GM18951 (cell line): Measurements from ENCODE around the gene IER3.
"Not testable (repeated sequence)": the region's sequence is repeated elsewhere in the genome, so short reads cannot be mapped to it uniquely, and the experiment has no call there.

Experiments
- POLR2A ChIP-seq: IDR thresholded peaks from 4 replicates; pipeline ENCODE4 v1.6.1; 2011; ENCODE audit warnings: mild to moderate bottlenecking; ENCODE audit not compliant: insufficient read length, insufficient read depth; ENCODE audit errors: extremely low read depth
- in situ Hi-C: fragments of 300-500 bp; cut with MboI; formaldehyde crosslinking; loops from one replicate; pipeline ENCODE4 v1.12.0; 2022; ENCODE audit warnings: low sequenced_read_pairs, mixed read lengths, inconsistent platforms; ENCODE audit not compliant: unreplicated experiment

Gene IER3

DNA sequence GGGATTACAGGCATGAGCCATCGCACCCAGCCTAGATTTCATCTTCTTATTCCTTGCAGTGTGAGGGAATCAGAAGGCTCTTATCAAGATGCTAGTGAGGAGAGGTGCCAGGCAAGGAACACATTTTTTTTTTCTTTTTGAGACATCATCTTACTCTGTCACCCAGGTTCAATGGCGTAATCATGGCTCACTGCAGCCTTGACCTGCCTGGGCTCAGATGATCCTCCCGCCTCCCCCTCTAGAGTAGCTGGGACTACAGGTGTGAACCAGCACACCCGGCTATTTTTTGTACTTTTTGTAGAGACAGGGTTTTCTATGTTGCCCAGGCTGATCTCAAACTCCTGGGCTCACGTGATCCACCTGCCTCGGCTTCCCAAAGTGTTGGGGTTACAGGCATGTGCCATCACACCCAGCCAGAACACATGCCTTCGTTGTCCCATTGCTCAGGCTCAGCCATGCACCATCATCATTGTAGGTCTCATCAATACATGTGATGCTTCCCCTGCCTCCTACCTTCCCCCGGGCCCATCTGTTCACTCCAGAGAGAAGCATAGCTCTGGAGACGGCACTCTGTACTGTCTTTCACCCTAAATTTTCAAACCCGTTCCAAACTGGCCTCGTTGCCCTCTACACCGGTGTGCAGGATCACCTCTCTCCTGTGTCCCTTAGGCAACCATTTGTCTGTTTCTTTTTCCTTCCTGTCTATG, 12.0 kb downstream of the IER3 start:
- TF ChIP-seq POLR2A, result no peak
- in situ Hi-C loops, result no loop called here

DNA sequence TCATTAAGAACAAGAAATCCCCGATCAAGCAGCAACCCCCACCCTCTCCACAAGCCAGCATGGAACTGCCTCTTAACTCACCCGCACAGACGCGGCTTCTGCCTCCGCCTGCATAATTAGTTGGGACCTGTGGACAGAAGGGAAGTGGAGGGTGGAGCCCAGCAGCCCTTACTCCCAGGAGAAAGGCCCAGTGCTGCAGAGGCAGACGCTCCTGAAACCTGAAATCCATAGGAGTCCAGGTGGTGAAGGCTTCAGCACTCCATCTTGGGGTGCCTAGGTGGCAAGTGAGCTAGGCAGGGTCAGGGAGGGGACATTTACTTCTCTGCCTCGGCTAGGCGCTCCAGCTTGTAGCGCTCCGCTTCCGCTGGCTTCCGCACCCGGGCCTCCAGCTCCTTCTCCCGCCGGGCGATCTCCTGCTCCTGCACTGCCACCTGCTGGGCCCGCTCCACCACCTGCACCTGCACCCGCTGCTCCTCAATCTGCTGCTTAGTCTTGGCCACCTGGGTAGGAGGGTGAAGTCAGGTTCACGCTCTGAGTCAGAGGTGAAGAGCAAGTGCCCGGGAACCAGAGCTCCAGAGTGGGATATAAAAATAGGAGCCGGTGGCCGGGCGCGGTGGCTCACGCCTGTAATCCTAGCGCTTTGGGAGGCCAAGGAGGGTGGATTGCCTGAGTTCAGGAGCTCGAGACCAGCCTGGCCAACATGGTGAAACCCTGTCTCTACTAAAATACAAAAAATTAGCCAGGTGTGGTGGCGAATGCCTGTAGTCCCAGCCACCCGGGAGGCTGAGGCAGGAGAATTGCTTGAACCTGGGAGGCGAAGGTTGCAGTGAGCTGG, 13.5 kb downstream of the IER3 start:
- peak; percentile 21 for TF ChIP-seq POLR2A
- in situ Hi-C loops, result no loop called here

DNA sequence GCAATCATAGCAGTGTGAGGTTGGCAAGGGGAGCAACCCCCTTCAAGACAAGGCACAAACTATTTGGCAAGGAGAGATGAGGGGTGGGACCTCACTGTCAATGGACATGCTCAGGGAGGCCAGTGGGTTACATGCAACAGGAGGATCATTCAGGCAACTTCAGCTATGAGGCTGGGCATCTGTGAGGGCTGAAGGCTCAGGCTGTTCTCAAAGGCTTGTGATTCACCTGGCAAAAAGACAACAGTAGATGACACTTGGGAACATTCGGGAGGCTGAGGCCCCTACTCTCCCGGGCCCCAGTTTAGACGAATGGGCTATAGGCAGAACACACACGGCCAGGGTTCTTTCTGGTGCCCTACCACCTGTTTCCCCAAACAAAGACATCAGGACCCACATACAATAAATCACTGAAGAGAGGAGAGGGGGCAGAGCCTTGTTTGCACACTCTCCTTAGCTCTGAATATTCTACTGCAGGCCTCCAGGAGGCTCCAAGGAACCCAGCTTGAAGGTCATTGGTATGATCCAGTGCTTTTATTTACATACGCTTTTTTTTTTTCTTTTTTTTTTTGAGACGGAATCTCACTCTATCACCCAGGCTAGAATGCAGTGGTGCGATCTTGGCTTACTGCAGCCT, 16.3 kb downstream of the IER3 start:
- in situ Hi-C loops, result loop anchor here (5.0 kb wide), 1 partner anchor 56 kb away; the partner anchor contains the start of gene DHX16
- TF ChIP-seq POLR2A, result no peak

DNA sequence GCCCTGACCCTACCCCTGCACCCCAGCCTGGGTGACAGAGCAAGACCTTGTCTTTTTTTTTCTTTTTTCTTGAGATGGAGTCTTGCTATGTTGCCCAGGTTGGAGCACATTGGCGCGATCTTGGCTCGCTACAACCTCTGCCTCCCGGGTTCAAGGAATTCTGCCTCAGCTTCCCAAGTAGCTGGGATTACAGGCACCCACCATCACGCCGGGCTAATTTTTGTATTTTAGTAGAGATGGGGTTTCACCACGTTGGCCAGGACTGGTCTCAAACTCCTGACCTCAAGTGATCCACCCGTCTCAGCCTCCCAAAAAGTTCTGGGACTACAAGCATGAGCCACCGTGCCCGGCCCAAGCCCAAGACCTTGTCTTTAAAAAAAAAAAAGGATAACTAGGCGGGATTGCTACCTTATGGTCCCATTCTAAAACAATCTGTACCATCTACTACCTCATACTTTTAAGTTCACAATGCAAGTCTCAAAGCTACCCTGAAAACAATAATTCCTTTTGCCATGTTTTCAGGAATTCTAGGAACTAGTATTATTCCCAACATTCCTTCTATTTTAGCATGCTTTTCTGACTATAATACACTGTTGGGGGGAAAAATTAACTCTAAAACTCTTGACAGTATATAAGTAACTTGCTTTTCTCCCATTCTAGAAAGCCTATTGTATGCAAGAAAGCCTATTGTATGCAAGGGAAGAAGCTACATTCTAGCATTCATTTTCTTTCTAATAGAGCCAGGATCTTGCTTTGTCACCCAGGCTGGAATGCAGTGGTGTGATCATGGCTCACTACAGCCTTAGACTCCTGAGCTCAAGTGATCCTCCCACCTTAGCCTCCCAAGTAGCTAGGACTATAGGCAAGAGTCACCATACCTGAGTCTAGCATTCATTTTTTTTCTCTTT, 17.6 kb downstream of the IER3 start:
- in situ Hi-C loops, result loop anchor here (5.0 kb wide), 1 partner anchor 54 kb away; the partner anchor contains the start of gene DHX16
- TF ChIP-seq POLR2A, result no peak

DNA sequence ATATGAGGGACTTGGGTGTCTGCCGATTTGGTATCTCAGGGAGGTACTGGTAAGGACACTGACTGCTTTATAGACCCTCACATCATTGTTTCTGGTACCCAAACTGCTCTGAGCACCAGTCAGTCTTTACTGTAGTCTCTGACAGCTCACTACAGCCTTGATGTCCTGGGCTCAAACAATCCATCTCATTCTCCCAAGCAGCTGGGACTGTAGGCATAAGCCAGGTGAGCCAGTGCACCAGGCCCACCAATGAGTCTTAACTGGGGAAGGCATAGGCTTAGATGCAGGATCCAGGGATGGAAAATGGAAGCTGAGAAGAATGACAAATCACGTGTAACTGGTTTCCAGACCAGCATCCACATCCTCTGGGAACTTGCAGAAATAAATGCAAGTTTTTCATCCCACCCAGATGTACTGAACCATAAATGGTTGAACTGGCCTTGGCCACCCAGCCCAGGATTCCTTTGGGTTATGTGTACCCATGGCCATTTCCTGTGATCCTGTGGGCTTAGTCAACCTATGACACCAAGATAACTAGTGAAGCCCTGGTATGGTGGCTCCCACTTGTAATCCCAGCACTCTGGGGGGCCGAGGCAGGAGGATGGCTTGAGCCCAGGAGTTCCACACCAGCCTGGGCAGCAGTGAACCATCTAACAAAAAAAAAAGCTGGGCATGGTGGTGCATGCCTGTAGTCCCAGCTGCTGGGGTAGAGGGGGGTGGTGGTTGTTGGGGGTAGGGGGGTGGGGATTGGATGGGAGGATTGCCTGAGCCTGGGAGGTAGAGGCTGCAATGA, 18.4 kb downstream of the IER3 start:
- in situ Hi-C loops, result loop anchor here (5.0 kb wide), 1 partner anchor 54 kb away; the partner anchor contains the start of gene DHX16
- TF ChIP-seq POLR2A, result peak; percentile 52

DNA sequence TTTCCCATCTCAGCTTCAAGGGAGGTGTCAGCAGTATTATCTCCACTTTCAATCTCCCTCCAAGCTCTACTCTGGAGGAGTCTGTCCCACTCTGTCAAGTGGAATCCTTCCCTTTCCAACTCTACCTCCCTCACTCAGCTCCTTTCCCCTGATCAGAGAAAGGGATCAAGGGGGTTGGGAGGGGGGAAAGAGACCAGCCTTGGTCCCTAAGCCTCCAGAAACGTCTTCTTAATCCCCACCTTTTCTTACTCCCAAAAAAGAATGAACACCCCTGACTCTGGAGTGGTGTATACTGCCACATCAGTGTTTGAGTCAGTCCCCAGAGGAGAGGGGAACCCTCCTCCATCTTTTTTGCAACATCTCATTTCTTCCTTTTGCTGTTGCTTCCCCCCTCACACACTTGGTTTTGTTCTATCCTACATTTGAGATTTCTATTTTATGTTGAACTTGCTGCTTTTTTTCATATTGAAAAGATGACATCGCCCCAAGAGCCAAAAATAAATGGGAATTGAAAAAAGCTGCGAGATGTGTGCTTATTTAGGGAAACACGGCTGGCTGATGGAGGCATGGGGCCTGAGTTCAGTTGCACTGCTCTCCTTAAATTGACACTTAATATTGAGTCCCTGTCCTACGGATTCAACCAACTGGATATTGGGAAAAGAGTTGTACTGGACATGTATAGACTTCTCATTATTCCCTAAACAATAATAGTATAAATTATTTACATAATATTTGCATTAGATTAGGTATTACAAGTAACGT, 19.3 kb downstream of the IER3 start:
- no peak for TF ChIP-seq POLR2A
- in situ Hi-C loops, result loop anchor here (5.0 kb wide), 1 partner anchor 53 kb away; the partner anchor contains the start of gene DHX16

DNA sequence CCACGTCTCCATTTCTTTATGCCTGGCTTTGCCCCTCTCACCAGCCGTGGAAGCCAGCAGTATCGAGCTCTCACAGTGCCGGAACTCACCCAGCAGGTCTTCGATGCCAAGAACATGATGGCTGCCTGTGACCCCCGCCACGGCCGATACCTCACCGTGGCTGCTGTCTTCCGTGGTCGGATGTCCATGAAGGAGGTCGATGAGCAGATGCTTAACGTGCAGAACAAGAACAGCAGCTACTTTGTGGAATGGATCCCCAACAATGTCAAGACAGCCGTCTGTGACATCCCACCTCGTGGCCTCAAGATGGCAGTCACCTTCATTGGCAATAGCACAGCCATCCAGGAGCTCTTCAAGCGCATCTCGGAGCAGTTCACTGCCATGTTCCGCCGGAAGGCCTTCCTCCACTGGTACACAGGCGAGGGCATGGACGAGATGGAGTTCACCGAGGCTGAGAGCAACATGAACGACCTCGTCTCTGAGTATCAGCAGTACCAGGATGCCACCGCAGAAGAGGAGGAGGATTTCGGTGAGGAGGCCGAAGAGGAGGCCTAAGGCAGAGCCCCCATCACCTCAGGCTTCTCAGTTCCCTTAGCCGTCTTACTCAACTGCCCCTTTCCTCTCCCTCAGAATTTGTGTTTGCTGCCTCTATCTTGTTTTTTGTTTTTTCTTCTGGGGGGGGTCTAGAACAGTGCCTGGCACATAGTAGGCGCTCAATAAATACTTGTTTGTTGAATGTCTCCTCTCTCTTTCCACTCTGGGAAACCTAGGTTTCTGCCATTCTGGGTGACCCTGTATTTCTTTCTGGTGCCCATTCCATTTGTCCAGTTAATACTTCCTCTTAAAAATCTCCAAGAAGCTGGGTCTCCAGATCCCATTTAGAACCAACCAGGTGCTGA, 20.3 kb downstream of the IER3 start:
- in situ Hi-C loops, result not testable (repeated sequence)

DNA sequence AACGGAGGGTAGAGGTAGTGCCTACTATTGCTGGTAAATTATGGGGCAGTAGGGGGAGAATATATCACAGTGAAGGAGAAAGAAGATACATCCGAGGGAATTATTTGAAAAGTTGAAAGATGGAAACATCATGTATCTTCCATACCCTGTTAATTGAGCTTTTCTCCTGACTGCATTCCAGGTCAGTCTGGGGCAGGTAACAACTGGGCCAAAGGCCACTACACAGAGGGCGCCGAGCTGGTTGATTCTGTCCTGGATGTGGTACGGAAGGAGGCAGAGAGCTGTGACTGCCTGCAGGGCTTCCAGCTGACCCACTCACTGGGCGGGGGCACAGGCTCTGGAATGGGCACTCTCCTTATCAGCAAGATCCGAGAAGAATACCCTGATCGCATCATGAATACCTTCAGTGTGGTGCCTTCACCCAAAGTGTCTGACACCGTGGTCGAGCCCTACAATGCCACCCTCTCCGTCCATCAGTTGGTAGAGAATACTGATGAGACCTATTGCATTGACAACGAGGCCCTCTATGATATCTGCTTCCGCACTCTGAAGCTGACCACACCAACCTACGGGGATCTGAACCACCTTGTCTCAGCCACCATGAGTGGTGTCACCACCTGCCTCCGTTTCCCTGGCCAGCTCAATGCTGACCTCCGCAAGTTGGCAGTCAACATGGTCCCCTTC, 21.0 kb downstream of the IER3 start:
- in situ Hi-C loops, result not testable (repeated sequence)

DNA sequence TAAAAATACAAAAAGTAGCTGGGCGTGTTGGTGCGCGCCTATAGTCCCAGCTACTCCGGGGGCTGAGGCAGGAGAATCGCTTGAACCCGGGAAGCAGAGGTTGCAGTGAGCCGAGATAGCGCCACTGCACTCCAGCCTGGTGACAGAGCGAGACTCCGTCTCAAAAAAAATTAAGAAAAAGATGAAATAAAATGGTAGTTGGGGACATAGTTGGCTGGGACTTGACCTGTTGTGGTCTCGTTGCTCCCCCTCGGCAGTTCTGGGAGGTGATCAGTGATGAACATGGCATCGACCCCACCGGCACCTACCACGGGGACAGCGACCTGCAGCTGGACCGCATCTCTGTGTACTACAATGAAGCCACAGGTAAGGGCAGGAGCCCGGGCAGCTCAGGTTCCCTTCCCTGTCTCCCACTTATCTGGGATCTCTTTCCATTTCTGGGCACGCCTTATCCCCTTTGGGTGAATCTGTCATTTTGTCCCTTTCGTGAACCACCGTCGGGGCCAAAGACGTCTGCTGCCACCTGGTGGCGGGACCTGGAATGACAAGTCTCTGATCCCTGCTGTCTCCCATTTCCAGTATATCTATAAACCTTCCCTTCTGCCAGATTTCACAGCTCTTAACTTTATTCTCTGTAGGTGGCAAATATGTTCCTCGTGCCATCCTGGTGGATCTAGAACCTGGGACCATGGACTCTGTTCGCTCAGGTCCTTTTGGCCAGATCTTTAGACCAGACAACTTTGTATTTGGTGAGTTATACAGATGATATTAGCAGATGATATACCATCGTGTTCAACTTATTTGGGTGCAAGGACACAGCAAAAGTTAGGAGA, 21.9 kb downstream of the IER3 start:
- in situ Hi-C loops, result no loop called here

DNA sequence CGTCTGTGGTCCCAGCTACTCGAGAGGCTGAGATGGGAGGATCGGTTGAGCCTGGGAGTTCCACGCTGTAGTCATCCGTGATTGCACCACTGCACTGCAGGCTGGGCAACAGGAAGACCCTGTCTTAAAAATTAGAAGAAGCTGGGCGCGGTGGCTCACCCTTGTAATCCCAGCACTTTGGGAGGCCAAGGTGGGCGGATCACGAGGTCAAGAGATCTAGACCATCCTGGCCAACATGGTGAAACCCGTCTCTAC, 22.4 kb downstream of the IER3 start:
- in situ Hi-C loops, result not testable (repeated sequence)

More for the DNA sequence above, 21.9 kb downstream of the IER3 start:
- no peak for TF ChIP-seq POLR2A
